Measurements from ENCODE around the gene SMCHD1.

DNA sequence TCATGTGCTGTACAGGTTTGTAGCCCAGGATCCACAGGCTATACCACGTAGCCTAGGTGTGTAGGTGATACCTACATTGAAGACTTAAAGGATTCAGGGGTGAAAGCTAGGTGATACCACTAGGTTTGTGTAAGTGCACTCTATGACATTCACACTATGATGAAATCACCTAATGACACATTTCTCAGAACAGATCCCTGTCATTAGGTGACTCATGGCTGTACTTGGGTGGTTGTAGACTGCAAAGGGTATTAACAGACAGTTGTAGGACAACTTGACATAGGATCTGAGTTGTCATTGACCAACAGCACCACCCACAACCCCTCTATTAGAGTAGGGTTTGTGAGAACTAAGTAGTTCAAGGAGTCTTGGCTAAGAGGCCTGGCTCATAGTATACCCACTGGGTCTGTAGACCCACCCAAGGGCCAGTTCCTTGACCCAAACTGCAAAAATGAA, 27.7 kb upstream of the SMCHD1 start:
- no peak for TF ChIP-seq POLR2AphosphoS5 (IDR thresholded peaks at IDR 0.05; ENCODE audit: low read depth, low read length)
- TF ChIP-seq SIN3A (IDR thresholded peaks at IDR 0.05; ENCODE audit: borderline replicate concordance, insufficient read depth, low read length): no peak

All from PFSK-1 (cell line).